B cell (primary cell): ENCODE results near the gene EGFR.

Experiments used
- CTCF ChIP-seq: fragments of 200-600 bp; IDR thresholded peaks from one replicate; pipeline ENCODE4 v1.8.0; 2022; ENCODE audit warnings: antibody characterized with exemption, mild to moderate bottlenecking
- EZH2 ChIP-seq: IDR thresholded peaks from 2 replicates; pipeline ENCODE4 v1.6.1; 2012; ENCODE audit warnings: borderline replicate concordance, low read depth, mild to moderate bottlenecking, moderate library complexity, low read length; ENCODE audit not compliant: insufficient read depth, poor library complexity, severe bottlenecking

GRCh38 chr7:54995610-54996363 is 23.0 kb upstream of the EGFR start:
- TF ChIP-seq CTCF: no peak
- no peak for TF ChIP-seq EZH2
